Sigmoid colon (tissue), 7 donors: ENCODE results near the gene SDCBP2. TPM values are rescaled to one million over a fixed set of nuclear protein-coding genes. Genes with fewer than 3 reads are reported as not detected.
A peak's percentile ranks its signal among the peaks of the same experiment; 100 is the strongest.

ENCODE experiments used
- DNase-seq: peaks from one replicate; pipeline ENCODE4 v3.0.0-alpha.2; 2019
- H3K27ac ChIP-seq, 4 donors: fragments of 200-600 bp; sonication (generic); one replicate each; pipeline ENCODE4 v1.5.1; 2016 to 2019; ENCODE audit warnings: mild to moderate bottlenecking in 1 of 4
- H3K27me3 ChIP-seq, 3 donors: fragments of 200-600 bp; sonication (generic); one replicate each; pipeline ENCODE4 v1.5.1; 2019; ENCODE audit warnings: mild to moderate bottlenecking in 1 of 3
- H3K36me3 ChIP-seq, 4 donors: fragments of 200-600 bp; sonication (generic); one replicate each; pipeline ENCODE4 v1.5.1; 2016 to 2019
- H3K4me1 ChIP-seq, 4 donors: fragments of 200-600 bp; sonication (generic); one replicate each; pipeline ENCODE4 v1.5.1; 2017 to 2019
- H3K4me3 ChIP-seq, 4 donors: fragments of 200-600 bp; sonication (generic); one replicate each; pipeline ENCODE4 v1.5.1; 2017 to 2019; ENCODE audit warnings: mild to moderate bottlenecking in 2 of 4, moderate library complexity in 1 of 4
- H3K9me3 ChIP-seq, 4 donors: fragments of 200-600 bp in 3 of 4; sonication (generic) in 3 of 4; one replicate each; pipeline versions ENCODE4 v1.5.1 to v1.6.1; 2013 to 2019
- EP300 ChIP-seq, 4 donors: sonication (generic); formaldehyde crosslinking; IDR thresholded peaks; one replicate each; pipeline ENCODE4 v1.6.1; 2017; ENCODE audit warnings: antibody characterized with exemption in 4 of 4
- POLR2A ChIP-seq, 2 donors: fragments of 450-650 bp; IDR thresholded peaks; one replicate each; pipeline ENCODE4 v1.6.1; 2016; ENCODE audit warnings: antibody characterized with exemption in 2 of 2, mild to moderate bottlenecking in 2 of 2, moderate library complexity in 2 of 2
- POLR2AphosphoS5 ChIP-seq, 4 donors: sonication (generic); formaldehyde crosslinking; IDR thresholded peaks; one replicate each; pipeline ENCODE4 v1.6.1; 2017; ENCODE audit warnings: antibody characterized with exemption in 4 of 4
- WGBS, 2 donors: extraction: QIAGEN DNeasy Blood & Tissue Kit; methylation state at CpG; one replicate each; pipeline ENCODE4 v1.1.7; 2013; 5-methylcytosine and 5-hydroxymethylcytosine counted together
- intact Hi-C: fragments of 100-400 bp; cut with DNase I; formaldehyde crosslinking; loops from one replicate; pipeline ENCODE4 v1.15.1; 2023
- polyA plus RNA-seq, 3 donors: library from polyadenylated mRNA; stranded (reverse); fragments of 200-250 nt; gene quantifications; one replicate each; pipeline ENCODE4 v1.2.3, GENCODE V29; 2013
- total RNA-seq, 4 donors: library from RNA; depleted of rRNA; stranded (reverse); fragments of >200 nt; gene quantifications; one replicate each; pipeline ENCODE4 v1.1.0, GENCODE V29; 2016
- TF ChIP-seq, protein P1 (sequence below), 4 experiments: fragments of 450-650 bp in 3 of 4; fragments of 200-600 bp in 1 of 4; IDR thresholded peaks; one replicate each; pipeline ENCODE4 v1.5.1; 2016 to 2019; ENCODE audit warnings: antibody characterized with exemption in 4 of 4, mild to moderate bottlenecking in 3 of 4, moderate library complexity in 2 of 4
- donor health status: healthy with polysubstance abuse.
- donor health status: Bipolar disorder and iron deficiency.
- donor health status: healthy.

SDCBP2 gene
- total and polyA plus RNA-seq, 7 donors = 1.1 to 724 (median 3.6) TPM

DNA sequence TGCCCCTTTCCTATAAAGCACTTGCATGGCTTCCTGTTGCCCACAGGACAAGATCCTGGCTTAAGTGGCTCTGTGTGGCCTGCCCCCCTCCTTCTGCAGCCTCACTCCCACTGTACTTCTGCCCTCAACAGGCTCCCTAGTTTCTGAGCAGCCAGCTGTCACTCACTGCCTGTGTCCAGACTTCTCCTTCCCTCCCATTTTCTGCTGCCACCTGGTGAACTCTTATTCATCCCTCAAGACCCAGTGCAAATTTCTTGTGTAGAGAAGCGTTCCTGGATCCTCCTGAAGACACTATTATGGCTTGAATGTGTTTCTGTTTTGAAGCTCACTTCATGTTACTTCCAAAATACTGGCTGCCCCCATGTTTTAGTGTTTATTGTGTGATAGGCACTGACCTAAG lies 36.3 kb downstream of the SDCBP2 start:
- Histone ChIP-seq H3K4me1 (no peaks in the 10 kb centered on the region), H3K9me3 (no peaks in the 10 kb centered on the region), H3K4me3 (no peak overlapping the region), H3K27ac (no peak overlapping the region), H3K27me3 (no peaks in the 10 kb centered on the region), H3K36me3 (peaks cover 0 to 9% (median 0%) of the 10 kb centered on the region in 4 donors)
- 84 to 95% methylated on average over 1 of the region's 1 CpG for WGBS, 2 donors
- peak; percentile 26 for DNase-seq
- TF ChIP-seq POLR2AphosphoS5 (IDR thresholded peaks at IDR 0.05) (no peak), EP300 (IDR thresholded peaks at IDR 0.05) (no peak), POLR2A (IDR thresholded peaks at IDR 0.05) (no peak)
- TF ChIP-seq, protein P1, sequence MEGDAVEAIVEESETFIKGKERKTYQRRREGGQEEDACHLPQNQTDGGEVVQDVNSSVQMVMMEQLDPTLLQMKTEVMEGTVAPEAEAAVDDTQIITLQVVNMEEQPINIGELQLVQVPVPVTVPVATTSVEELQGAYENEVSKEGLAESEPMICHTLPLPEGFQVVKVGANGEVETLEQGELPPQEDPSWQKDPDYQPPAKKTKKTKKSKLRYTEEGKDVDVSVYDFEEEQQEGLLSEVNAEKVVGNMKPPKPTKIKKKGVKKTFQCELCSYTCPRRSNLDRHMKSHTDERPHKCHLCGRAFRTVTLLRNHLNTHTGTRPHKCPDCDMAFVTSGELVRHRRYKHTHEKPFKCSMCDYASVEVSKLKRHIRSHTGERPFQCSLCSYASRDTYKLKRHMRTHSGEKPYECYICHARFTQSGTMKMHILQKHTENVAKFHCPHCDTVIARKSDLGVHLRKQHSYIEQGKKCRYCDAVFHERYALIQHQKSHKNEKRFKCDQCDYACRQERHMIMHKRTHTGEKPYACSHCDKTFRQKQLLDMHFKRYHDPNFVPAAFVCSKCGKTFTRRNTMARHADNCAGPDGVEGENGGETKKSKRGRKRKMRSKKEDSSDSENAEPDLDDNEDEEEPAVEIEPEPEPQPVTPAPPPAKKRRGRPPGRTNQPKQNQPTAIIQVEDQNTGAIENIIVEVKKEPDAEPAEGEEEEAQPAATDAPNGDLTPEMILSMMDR (IDR thresholded peaks at IDR 0.05) = no peak
- intact Hi-C loops = no loop called here

DNA sequence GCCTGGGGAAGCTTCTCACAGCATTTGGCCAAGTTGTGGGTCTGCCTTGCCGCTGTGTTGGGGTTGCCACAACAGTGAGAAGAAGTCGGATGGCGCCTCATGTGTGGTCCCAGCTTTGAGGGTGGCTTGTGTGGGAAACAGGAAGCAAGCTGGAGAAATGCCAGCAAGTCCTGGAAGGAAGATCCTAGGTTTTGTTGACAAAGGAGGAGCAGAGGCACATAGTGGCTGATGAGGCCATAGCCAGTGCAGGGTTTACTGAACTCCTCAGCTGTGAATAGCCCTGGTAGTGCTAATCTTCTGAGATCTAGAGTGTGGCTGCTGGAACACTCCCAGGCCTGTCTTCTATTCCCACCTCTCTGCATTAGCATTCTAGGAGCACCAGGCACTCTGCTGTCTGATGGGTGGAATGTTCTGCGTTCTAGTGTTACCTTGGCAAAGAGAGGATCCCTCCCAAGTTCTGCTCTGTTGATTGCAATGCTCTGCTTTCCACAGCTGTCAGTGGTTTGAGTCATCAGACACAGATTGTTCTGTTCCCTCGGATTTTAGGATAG lies 37.7 kb downstream of the SDCBP2 start:
- Histone ChIP-seq H3K36me3 (peaks cover 0 to 6% (median 0%) of the 10 kb centered on the region in 4 donors), H3K4me3 (no peak overlapping the region), H3K4me1 (no peaks in the 10 kb centered on the region), H3K27ac (no peak overlapping the region), H3K27me3 (no peaks in the 10 kb centered on the region), H3K9me3 (no peaks in the 10 kb centered on the region)
- WGBS, 2 donors = 68 to 85% methylated on average over 5 of the region's 5 CpGs
- no peak for DNase-seq
- TF ChIP-seq, protein P1 (IDR thresholded peaks at IDR 0.05) = no peak
- TF ChIP-seq POLR2A (IDR thresholded peaks at IDR 0.05) = no peak
- TF ChIP-seq POLR2AphosphoS5 (IDR thresholded peaks at IDR 0.05) = no peak
- no peak for TF ChIP-seq EP300 (IDR thresholded peaks at IDR 0.05)
- intact Hi-C loops = no loop called here

- WGBS, 2 donors = 92 to 93% methylated on average over 11 of the region's 11 CpGs
- intact Hi-C loops = no loop called here
- DNase-seq = peak; percentile 39
These were observed 41.0 kb downstream of the SDCBP2 start for GRCh38 chr20:1287787-1288569.

DNA sequence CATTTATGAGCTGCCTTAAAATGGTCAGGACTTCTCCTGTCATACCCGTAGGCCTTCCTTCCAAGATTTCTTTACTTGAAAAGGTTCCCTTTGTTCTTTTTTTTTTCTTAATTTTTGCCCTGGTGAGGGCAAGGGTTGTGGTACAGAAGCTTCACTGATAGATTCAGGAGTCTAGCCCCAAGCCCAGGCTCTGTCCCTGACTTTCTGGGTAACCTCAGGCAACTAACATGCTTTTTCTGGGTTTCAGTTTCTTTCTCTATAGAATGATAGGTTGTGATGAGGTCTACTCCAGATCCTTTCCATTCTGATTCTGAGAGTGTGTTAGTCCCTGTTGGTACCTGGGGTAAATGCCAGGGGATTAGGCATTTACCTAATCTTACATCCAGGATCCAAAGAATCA lies 41.6 kb downstream of the SDCBP2 start:
- Histone ChIP-seq H3K36me3 (no peaks in the 10 kb centered on the region), H3K27ac (no peak overlapping the region), H3K4me3 (no peak overlapping the region), H3K4me1 (no peaks in the 10 kb centered on the region), H3K9me3 (no peaks in the 10 kb centered on the region), H3K27me3 (no peaks in the 10 kb centered on the region)
- TF ChIP-seq POLR2AphosphoS5 (IDR thresholded peaks at IDR 0.05) = no peak
- no peak for TF ChIP-seq EP300 (IDR thresholded peaks at IDR 0.05)
- no peak for TF ChIP-seq POLR2A (IDR thresholded peaks at IDR 0.05)
- TF ChIP-seq, protein P1 (IDR thresholded peaks at IDR 0.05) = no peak
- no peak for DNase-seq
- WGBS, 2 donors = 34 to 65% methylated on average over 1 of the region's 1 CpG
- intact Hi-C loops = no loop called here

More at GRCh38 chr20:1287787-1288569, 41.0 kb downstream of the SDCBP2 start:
- Histone ChIP-seq H3K36me3 (no peaks in the 10 kb centered on the region), H3K4me1 (no peaks in the 10 kb centered on the region), H3K27ac (no peak overlapping the region), H3K27me3 (no peaks in the 10 kb centered on the region), H3K4me3 (no peak overlapping the region), H3K9me3 (no peaks in the 10 kb centered on the region)
- no peak for TF ChIP-seq POLR2AphosphoS5 (IDR thresholded peaks at IDR 0.05)
- TF ChIP-seq, protein P1 (IDR thresholded peaks at IDR 0.05) = no peak
- no peak for TF ChIP-seq POLR2A (IDR thresholded peaks at IDR 0.05)
- no peak for TF ChIP-seq EP300 (IDR thresholded peaks at IDR 0.05)
